Activated CD4-positive, CD25-positive, alpha-beta regulatory T cell (primary cell): Measurements from ENCODE around the gene MEIS2.

Experiments used
- DNase-seq, 4 experiments: peaks; one replicate each; lab custom pipeline; 2025; lab: John Stamatoyannopoulos, UW

The MEIS2 gene

GRCh38 chr15:36878684-36879262 is 221.6 kb downstream of the MEIS2 start:
- no peak for DNase-seq

GRCh38 chr15:36877796-36878683 is 222.3 kb downstream of the MEIS2 start:
- DNase-seq, result no peak

DNA sequence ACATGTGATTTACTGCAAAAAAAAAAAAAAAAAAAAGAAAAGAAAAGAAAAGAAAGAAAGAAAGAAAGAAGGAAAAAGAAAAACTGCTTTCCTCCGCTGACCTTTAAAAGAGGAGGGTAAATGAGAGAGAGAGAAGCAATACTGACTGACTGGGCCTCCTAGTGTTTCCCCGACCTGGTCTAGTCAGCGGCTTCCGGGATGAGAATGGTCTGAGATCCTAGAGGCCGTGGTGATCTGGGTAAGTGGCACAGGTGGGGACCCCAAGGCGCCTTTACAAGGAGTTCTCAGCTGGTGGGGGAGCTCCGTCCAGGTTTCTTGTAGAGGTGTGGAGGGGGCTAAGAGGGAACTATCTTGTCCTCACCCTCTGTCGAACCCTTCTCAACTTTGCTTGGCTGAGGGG is 223.1 kb downstream of the MEIS2 start:
- DNase-seq, result no peak

GRCh38 chr15:36875740-36876334 is 224.5 kb downstream of the MEIS2 start:
- DNase-seq, result no peak

DNA sequence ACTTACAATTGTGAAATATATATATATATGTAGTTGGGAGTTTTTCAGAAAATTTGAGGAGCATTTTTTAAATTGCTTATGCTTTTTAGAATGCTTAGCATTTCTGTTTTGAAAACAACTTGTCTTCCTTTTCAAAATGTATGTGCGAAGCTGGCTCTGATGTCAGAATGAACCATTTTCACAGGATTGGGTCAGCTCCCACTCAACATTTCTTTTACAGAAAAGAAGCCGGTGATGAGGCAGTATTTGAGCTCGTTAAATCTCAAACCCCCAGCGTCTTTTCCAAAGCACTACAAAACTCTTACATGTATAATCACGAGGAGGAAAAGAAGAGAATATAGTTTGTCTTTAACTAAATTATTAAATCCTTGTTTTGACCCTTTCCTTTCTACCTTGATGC is 225.4 kb downstream of the MEIS2 start:
- DNase-seq, result no peak

DNA sequence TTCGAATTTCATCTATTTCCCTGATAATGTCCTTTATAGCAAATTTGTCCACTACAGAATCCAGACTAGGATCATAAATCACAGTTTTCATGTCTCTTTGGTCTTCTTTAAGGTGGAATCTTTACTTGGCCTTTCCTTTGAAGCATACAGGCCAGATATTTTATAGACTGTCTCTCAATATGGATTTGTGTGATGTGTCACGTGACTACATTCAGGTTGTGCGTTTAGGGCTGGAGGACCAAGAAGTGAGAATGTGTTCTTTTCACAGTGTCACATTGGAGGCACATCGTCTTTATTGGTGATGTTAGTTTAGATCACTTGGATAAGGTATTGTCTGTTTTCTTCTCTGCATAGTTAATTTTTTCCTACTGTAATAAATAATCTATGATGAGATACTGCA is 232.9 kb downstream of the MEIS2 start:
- no peak for DNase-seq

DNA sequence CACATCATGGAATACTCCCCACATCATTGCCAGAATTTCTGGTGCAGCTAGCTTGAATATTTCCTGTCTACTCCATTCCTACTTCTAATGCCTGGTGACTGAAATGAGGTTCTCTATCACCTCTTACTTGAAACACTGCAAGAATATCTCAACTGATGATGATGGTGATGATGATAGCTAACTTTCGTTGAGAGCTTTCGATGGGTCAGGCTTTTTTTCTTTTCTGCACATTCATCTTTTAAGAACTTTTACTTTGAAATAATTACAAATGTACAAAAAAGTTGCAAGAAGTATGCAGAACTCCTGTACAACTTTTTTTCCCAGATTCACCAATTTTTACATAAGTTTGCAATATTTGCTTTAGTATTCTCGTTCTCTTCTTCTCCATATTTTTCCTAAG is 233.5 kb downstream of the MEIS2 start:
- DNase-seq, result no peak

DNA sequence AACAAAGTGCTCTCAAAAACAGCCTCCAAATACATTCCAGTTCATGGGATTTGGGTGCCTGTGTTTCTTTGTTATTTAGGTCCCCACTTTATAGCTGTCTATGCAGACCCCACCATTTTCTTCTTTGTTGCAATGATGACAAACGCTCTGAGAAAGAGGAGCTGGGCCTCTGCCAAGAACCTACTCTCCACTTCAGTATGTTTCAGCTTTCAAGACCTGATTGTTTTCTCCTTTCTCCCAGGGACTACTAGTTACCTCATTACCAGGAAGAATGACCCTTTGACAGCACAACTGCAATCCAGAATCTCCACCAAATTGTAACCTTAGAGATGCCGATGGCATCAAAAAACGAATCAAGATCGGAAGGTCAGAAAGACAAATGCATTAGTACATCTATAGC is 236.8 kb downstream of the MEIS2 start:
- DNase-seq, result no peak

DNA sequence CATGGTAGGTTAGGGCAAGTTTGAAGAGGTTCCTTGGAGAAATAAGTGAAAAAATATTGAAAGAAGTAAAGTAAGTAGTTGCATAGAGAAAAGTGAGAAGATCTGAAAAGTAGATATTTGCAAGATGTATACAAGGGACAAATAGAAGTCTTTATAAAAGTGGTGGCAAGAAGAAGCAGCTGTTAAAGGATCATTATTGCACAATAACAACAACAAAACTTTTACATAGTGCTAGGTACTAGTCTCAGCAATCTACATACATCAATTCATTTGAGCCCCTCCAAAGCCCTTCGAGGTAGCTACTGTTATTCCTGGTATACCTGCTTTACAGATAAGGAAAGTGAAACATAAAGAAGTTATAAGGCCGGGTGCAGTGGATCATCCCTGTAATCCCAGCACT is 239.6 kb downstream of the MEIS2 start:
- DNase-seq, result no peak

DNA sequence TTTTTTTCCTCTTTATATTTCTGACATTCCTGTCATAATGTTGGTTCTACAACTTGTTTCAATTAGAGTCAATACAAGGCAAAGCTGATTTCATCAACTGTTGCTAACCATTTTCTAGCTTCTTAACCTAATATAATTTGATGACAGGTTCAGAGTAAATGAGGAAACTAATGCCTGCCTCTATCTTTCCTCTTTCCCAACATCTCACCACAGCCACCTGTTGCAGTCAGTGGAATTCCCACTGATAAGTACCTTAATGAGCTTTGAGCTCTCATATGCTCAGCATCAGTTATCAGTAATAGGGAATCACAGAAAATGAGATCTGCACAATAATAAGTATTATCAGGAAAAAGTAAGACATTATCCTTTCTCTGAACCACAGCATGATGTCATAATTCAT is 241.9 kb downstream of the MEIS2 start:
- DNase-seq, result no peak

DNA sequence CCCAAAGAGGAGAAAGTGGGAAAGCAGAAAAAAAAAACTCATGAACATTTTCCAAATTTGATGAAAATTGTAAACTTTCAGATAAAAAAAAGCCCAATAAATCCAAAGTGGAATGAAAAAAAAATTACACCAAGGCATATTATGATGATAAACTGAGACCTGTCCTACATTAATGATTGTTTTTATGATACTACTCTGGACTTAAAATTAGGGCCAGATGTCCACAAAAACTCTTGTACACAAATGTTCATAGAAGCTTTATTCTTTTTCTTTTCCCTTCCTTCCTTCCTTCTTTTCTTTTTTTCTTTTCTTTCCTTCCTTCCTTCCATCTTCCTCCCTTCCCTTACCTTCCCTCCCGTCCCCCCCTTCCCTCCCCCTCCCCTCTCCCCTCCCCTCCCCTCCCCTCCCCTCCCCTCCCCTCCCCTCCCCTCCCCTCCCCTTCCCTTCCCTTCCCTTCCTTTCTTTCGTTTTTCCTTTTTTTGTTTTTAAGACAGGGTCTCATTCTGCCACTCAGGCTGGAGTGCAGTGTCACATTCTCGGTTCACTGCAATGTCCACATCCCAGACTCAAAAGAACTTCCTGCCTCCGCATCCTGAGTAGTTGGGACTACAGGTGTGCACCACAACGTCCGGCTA is 243.9 kb downstream of the MEIS2 start:
- DNase-seq, result no peak

- DNase-seq, result no peak
Observed at GRCh38 chr15:36850864-36851263, 249.5 kb downstream of the MEIS2 start.

GRCh38 chr15:36845270-36845669 is 255.1 kb downstream of the MEIS2 start:
- no peak for DNase-seq

- DNase-seq, result no peak
Observed at GRCh38 chr15:36844534-36844998, 255.8 kb downstream of the MEIS2 start.

DNA sequence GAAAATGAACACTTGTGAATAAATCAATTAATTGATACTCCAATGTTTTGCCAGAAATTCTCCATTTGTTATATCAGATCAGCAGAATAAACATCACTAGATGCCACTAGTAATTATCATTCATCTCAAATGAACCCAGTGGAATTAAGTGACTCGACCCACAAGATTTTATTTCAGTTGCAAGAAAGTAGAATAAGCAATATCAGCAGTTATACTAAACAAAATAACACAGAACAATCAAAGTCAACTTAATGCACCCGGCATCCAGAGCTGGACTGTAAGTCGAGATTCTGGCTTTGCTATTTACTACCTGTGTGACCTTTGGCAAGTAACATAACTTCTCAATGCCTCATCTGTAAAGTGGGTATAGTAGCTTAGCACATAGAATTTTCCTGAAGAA is 256.5 kb downstream of the MEIS2 start:
- DNase-seq, result no peak

- no peak for DNase-seq
Observed at GRCh38 chr15:36841193-36841592, 259.2 kb downstream of the MEIS2 start.
